Left forelimb (tissue), 1 donor: Measurements from ENCODE around the gene DUSP7.

Experiments
- DNase-seq: peaks from one replicate; pipeline ENCODE4 v3.0.0-alpha.2; 2018; ENCODE audit warnings: low spot score

DUSP7 gene

DNA sequence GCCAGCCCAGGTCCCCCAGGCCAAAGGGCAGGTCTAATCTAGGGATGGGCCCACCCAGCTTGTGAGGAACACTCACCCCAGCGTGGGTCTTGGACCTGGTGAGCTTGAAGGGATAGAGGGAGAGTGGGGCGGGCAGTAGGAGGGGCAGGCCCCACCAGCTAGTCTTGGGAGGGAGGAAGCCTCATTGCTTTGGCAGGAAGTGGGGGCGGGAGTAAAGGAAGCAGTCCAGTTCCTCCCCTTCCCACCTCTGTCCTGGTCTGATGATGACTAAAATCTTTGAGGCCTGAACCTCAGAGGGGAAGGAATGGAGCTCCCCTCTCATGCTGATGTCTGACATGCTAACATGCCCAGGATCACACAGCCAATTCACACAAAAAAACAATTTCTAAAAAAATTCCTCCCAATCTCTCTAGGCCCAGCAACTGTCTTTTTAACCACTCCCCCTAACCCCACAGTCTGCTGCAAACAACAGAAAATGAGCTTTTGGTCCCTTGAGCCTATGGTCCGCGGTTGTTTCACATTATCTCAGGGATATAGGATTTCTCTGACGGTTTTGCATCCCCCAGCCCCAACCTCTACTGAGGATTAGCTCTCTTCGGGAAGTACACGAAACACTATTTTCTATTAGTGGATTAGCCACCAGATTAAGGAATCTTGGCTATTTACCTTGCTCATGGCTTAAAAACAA is 30.7 kb upstream of the DUSP7 start:
- DNase-seq = no peak

DNA sequence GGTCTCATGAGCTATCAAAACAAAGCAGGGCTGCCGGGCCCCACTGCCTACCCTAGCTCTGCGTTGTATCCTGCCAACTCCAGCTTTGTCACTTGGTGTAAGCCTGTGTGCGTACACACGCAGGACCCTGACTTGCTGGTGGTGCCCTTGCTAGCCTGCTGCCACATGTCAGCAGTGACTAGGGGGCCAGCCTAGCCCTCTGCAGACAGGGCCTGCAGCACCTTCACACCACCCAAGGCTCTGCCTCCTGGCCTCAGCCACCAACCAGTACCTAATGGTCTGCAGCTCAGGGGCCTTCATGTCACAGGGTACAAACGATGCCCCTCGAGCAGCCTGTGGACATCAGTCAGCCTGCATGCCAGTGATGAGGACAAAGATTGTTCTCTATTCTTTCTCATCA is 30.1 kb upstream of the DUSP7 start:
- DNase-seq = no peak

DNA sequence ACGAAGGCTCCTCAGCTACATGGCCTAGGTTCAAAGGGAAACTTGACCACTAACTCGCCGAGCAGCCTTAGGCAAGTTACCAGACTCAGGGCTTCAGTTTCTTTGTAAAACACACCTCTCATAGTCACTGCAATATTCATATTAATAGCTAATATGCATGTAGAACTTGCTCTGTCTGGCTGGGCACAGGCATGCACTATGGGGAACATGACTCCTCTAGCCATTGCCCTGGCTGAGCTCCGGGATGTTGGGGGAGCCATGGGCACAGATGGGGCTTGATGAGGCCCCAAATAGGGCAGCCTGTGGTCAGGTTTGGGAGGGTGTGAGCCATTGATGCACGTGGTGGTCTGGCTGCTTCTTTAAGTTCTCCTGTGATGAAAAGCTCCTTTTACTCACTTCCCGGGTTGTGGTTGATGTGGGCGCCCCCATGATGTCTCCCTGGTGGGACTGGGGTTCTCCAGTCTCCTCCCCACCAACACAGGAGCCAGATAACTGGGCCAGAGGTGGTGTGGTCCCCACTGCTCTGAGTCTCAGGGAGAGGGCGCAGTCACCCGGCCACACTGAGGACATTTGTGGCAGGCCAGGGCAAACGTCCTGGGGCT is 29.4 kb upstream of the DUSP7 start:
- DNase-seq = no peak

DNA sequence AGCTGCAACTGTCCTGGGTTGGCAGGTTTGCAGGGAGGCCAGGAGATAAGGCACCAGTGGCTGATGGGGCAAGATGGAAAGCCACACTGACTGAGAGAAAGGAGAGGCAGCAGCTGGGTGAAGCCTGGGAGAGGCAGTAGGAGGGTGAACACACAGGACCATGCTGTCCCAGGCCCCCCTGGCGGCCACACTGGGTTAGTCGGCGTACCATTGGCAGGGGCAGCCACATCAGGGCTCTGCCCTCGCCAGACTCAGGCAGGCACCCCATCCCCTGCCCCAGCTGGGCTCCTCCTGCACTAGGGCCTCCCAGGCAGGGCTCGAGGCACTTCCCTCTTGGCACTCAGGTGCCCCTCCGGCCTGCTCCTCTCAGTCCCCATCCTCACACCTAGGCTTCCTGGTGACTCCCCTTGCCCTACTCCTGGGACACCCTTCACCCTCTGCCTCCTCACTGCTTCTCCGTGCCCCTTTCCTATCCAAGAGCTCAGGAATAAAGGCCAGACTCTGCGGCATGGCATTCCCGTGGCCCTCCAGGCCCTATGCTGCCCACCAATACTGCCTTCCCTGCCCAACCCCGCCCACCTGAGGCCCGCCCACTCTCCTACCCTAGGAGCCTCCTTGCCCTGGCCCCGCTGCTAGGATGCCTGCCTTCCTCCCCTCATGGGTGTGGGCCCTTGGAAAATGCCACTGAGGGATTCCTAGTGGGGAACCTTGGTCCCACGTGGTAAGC is 28.7 kb upstream of the DUSP7 start:
- DNase-seq = no peak

DNA sequence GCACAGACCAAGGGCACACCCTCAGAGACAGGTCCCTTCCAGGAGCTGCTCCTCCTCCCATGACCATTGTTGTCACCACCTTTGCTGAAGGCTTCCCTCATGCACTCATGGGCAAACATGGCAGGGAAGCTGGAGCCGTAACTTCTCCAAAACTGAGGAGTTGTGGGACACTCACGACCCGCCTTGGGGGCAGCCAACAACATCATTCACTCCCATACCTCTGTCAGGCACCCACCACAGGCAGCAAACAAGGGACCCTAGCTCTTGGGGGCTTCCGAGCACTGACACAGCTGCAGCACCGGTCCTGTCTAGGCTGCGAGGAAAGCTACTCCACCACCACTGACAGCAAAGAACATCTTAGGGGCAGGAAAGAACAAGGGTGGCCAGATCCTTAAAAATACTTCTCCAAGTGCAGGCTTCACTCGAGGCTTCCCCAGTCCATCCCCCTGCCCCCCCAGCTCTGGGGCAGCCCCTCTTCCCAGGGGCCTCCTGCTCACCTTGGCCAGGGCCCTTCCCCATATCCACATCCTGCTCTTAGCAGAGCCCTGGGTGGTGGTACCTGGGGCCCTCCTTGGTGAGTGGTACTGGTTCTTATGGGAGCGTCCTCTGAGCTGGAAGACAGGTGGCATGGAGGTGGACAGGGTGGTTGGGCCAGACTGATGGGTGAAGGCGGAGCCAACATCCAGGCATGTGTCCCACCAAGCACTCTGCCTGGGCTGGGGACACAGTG is 28.0 kb upstream of the DUSP7 start:
- DNase-seq = no peak

DNA sequence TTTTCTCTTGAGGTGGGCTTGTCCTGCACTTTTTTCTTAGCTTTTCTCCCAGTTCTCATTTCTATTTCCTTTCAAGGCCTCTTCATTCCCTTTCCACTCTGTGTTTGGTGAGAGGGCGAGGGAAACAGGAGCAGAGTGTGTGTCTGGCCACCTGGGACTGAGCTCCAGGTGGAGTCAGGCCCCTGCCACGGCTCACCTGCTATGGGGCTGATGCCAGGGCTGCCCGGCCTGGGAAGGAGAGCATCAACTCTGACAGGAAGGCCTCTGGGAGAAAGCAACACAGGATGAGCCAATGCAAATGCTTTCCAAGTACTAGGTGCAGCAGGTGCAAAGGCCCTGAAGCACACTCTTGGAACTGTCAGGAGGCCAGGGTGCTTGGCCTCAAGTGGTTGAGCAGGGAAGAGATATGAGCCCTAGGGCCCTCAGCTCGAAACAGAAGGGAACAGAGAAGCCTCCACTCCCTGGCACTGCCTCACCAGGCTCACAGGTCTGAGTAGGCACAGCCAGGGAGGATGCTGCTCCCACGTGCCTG is 27.3 kb upstream of the DUSP7 start:
- no peak for DNase-seq

DNA sequence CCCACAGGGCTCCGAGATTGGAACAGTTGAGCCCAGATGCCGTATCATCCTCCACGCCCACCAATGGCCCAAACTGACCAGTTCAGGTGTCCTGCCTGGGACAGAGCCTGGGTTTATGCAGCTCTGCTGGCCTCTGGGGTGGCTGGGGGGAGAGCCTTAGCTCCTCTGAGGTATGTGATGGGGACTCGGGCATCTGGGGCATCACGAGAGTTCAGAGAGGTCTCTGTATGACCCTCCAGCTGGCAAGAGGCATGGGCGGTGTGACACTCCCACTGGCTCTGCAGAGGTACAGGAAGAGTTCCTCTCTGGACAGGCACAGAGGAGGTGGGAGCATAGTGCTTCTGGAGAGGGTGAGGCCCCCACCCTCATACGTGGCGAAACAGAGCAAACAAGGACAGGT is 26.6 kb upstream of the DUSP7 start:
- no peak for DNase-seq

DNA sequence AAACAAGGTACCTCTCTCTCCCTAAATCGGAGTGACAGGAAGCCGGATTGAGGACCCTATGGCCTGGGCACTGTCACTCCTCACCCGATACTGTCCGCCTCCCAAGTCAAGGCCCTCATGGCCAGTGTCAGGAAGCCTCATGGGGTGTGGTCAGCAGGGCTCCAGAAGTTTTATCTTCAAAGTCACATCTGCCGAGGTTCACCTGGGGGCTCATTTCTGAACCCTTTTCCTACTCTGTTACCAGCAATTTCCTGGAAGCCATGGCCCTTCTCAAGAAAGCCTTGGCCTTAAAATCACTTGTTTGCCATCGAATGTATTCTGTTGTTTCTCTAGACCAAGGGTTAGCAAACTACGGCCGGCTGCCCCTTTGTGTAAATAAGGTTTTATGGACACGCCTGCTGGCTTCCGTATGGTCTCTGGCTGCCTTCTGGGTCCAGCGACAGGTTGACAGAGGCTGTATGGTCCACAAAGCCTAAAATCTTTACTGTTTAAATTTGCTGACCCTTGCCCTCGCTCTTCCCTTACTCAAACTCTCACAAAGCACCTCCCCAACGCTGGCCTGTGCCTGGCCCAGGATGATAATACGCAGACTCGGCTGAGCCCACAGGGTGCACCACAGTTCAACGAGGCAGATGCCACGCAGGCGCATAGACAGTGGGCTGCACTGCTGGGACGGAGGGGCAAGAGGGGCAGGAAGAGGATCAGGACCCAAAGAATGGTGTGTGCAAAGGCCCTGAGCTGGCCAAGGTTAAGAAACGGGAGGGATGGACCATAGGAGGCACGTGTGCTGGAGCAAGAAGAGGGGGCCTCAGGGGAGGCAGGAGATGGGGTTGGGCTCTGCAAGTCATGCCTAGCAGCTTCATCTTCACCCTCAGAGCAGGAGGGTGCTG is 24.7 kb upstream of the DUSP7 start:
- no peak for DNase-seq

DNA sequence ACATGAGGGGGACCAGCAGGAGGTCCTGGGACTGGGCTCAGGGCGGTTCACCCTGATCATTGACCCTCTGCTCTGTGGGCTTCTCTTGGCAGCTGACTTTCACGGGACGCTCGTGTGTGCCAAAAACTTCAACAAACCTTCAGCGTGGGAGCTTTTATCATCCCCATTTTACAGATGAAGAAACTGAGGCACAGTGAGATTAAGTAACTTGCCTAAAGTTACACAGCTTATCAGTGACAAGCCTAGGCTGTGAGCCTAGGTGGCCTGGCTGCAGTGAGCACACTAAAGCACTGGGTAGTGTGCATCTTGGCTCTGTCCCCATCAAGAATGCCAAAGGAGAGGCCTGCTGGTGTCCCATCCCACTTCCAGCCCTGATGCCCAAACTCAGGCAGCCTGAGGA is 23.6 kb upstream of the DUSP7 start:
- no peak for DNase-seq

DNA sequence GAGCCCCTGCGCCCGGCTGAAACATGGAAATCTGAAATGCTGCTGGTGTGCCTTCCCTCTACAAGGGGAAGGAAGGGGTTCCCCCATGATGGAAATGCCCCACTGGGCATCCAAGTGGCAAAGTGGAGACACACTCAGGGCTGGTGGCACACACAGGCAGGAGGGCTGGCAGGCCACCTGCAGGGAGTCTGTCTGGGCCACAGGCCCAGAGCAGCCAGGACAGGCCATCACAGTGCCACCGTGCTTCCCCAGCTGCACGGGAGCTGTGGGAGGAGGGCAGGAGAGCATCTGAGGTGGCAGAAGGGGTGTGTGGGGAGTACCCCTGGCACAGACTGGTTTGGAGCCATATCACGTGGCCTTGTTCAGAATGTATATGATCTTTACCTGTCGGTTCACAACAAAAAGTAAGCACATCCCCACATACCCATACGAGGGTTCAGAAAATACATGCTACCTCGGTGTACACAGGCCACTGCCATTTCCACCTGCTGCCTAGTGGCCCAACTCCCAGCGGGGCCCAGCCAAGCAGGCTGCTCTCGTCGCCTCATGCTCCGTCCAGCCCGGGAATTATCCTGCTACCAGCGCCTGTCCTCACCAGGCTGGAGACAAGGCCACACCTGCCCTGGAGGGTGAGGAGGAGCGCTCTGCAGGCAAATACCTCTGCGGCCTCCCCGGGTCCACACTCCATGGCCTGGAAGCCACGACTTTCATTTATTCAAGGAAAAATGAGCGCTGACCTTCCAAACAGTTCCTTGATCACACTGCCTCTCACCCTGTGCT is 22.6 kb upstream of the DUSP7 start:
- no peak for DNase-seq

DNA sequence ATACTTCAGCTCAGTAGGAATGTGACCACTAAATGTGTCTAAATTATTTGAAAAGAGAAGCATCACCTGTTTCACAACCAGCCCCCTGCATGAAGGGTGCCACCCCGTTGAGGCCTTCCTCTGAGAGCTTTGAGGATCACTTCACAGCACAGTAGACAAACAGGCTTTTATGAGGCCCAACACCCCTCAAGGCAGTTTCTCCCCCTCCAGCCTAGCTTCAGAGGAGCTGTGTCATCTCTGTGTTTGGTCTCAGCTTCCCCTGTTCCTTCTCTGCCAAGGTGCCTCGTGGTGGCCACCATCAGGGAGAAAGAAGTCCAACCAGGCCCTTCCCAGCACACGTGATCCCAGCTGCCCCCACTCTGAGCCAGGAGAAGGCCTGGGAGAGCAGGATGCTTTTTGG is 21.6 kb upstream of the DUSP7 start:
- DNase-seq = no peak

DNA sequence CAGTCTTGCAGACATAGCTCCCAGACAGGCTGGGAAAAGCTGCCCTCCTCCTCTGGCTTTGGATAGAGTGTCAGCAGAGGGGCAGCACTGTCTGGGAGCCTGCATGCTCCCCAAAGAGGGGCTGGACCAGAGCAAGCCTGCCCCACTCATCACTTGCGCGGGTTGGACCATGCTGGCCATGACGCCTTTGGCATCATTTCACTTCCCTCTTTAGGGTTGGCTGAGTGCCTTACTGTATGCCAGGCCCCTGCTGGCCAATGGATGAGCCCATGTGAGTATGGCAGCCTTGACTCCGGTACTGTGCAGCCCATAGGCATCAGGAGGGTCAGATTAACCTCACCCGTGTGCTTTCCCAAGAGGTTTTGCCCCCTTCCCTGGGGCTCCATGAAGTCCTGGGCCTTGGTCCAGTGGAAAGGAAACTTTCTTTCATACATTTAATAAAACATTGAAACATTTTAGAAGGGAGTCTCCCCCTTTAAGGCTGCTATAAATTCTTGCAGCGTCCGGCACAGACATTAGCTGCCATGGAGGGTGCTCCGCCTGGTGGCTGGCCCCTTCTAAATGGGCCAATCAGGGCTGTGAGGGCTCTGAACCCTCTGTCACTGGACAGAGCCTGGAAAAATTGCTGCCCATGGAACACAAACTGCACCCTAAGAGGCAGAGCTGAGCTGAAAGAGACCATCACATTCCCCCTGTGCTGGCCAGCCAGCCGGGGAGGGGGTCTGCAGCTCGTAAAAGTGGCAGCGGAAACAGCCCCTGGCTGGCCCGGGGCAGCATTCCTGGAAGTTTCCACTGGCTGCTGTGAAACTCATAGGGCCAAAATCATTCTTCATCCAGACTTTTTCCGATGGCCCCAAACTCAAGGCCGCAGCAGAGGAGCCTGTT is 20.8 kb upstream of the DUSP7 start:
- peak; percentile 78 for DNase-seq

DNA sequence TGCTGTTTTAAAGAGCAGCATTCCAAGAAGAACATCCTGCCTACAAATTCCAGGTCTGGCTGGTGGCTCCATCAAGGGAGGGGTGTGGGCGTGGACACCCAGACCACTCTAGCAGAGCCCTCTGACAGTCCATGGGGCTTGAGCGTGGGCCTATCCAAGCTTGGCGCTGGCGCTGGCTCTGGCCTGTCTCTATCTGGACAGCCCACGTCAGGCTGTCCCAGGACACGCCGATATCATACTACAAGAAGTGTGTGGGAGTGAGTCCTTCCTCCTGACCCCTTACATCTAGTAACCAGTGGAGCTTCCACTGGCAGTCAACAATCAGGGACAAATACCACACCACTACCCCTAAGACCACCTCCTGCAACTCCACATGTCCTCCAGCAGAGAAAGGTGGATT is 17.1 kb upstream of the DUSP7 start:
- no peak for DNase-seq

DNA sequence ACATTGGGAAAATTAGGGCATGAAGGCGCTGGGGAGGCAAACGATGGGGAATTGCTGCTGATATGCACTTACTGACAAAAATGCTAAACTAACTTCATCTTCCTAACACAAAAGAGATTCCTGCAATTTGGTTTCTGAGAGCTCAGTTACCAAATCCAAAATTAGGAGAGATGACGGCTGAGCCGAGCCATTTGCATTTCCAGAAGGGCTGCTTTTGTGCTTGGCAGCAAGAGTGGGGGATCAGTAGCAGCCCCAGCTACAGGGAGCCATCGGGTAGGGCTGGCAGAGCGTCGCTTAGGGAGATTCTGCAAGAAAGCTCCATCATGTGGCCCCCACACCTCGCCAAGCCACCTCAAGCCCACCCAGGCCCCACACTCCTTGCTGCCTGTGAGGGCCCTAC is 16.1 kb upstream of the DUSP7 start:
- no peak for DNase-seq

DNA sequence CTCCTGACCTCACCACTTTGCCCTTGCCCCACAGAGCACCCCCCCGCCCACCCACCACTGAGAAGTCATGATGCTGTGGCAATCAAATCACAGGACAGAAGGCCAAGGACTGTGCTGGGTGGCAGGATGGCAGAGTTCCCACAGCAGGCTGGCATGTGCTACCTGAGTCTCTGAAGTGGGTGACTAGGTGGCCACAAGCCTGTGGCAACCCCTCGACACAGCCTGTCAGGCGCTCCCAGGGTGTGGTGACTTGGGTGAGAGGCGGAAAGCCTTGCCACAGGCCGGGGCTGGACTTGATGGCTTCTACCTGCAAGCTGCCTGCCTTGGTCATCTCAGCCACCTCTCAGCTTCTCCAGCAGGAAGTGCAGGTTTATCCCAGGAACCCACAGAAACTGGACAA is 15.6 kb upstream of the DUSP7 start:
- DNase-seq = no peak

DNA sequence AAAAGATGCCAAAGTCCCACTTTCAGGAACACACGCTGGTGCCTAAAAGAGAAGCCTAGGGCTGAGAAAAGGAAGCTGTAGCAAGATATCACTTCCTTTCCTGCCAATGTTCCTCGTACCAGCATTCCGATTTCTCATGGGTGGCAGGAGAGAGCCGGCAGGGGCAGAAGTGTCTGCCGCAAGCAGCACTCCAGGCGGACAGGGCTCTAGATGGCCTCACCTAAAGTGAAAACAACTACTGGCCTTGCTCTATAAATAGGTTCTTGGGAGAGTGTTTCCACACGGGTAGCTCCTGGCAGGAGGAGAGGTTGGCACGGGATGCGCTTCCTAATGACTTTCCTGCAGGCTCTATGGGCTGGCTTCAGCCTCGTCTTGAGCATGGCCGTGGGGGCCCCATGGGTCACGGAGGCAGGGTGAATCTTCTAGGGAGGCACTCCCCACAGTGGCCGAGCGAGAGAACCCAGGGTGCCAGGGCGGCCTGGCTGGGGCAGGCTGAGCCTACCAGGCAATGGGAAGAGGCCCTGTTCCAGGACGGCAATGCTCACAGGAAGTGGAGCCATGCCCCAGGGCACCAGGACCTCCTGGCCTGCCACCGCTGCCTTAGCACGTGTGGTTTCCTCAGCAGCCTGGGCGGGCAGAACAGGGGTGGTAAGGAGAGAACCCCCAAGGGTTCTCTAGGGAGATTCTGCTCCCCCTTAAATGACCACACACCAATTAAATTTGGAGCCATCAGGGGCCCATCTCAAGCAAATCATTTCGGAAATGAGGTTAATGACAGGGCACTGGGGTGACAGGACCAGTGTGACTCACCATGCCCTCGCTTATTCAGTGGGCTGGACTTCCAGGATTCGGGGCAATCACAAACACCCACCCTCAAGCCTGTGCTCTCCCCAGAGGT is 14.6 kb upstream of the DUSP7 start:
- DNase-seq = no peak

DNA sequence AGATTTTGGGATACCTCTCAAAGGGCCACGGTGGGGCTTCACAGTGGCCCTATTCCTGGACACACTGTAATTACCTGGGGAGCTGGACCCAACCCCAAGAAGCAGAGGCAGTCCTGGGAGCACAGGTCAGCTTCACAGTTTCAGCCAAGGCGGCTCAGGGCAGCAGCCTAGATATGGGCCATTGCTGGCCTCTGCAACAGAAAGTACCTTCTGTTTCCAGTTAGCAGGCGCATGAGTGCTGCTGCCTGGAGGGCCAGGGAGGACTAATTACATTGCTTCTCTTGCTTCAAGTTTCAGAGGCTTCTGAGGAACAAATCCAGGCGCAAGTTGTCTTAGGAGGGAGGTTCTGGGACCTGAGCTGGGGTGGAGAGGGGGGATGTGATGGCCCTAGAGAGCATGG is 13.5 kb upstream of the DUSP7 start:
- no peak for DNase-seq

DNA sequence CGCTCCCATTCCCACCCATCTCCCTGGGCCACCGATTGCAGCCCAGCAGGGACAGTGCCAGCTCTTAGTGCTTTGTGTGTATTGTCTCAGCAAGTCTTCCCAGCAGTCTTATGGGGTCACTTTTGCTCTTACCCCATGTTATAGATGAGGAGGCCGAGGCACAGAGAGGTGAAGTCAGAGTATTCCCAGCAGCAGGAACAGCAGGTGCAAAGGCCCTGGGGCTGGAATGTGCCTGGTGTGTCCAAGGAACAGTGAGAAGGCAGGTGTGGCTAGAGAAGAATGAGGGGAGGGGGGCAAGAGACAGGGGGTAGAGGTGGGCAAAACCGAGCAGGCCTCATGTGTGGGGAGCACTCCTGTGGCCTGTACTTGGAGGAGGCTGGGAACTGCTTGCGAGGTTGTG is 12.8 kb upstream of the DUSP7 start:
- no peak for DNase-seq

DNA sequence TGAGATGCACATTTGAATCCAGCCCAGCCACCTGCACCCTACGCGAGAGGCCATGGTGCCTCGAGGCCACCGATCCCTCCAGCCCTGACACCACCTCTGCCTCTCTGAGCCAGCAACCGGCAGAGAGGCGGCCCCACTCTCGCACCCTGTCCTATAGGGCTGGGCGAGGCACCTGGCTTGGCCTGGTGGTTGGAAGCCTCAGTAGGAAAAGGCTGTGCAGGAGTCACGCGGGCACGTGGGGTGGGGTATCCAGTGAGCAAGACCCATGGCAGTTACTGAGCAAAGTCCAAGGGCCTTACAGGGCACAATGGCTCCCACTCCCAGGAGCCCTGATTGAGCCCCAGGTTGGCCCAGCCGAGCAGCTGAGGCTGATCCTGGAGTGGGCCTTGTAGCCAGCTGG is 12.4 kb upstream of the DUSP7 start:
- no peak for DNase-seq
